NB4 (cell line): ENCODE data around the gene MDFI.
"Not testable (repeated sequence)": the region's sequence is repeated elsewhere in the genome, so short reads cannot be mapped to it uniquely, and the experiment has no call there.

Source experiments
- MAX ChIP-seq: IDR thresholded peaks from 2 replicates; pipeline ENCODE4 v1.6.1; 2011; ENCODE audit warnings: low read depth, low read length
- MYC ChIP-seq: IDR thresholded peaks from 2 replicates; pipeline ENCODE4 v1.6.1; 2011; ENCODE audit warnings: low read depth, low read length
- POLR2A ChIP-seq: IDR thresholded peaks from 2 replicates; pipeline ENCODE4 v1.6.1; 2011; ENCODE audit warnings: mild to moderate bottlenecking; ENCODE audit not compliant: insufficient read length; ENCODE audit errors: extremely low read depth
- TF ChIP-seq, protein P1 (sequence below): IDR thresholded peaks from one replicate; pipeline ENCODE4 v1.5.1; 2012; ENCODE audit warnings: low read depth, low read length

DNA sequence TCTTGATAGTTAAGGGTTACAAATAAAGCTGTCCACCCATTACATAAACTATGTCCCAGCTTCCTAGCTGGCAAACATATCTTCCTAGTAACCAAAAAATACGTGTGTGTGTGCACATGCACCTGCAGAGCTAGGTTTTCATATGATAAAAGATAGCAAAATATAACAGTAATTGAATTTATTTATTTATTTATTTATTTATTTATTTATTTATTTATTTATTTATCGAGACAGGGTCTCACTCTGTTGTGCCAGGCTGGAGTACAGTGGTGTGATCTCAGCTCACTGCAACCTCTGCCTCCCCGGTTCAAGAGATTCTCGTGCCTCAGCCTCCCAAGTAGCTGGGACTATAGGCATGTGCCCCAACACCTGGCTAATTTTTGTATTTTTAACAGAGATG lies 19.1 kb upstream of the MDFI start:
- TF ChIP-seq, protein P1, sequence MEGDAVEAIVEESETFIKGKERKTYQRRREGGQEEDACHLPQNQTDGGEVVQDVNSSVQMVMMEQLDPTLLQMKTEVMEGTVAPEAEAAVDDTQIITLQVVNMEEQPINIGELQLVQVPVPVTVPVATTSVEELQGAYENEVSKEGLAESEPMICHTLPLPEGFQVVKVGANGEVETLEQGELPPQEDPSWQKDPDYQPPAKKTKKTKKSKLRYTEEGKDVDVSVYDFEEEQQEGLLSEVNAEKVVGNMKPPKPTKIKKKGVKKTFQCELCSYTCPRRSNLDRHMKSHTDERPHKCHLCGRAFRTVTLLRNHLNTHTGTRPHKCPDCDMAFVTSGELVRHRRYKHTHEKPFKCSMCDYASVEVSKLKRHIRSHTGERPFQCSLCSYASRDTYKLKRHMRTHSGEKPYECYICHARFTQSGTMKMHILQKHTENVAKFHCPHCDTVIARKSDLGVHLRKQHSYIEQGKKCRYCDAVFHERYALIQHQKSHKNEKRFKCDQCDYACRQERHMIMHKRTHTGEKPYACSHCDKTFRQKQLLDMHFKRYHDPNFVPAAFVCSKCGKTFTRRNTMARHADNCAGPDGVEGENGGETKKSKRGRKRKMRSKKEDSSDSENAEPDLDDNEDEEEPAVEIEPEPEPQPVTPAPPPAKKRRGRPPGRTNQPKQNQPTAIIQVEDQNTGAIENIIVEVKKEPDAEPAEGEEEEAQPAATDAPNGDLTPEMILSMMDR, result not testable (repeated sequence)
- not testable (repeated sequence) for TF ChIP-seq POLR2A, MAX, MYC
